Thyroid gland (tissue), 4 donors: ENCODE results near the gene COL12A1. TPM values are rescaled to one million over a fixed set of nuclear protein-coding genes. Genes with fewer than 3 reads are reported as not detected.

Experiments
- DNase-seq, 2 donors: peaks; one replicate each; pipeline ENCODE4 v3.0.0-alpha.2; 2019
- H3K27ac ChIP-seq, 3 donors: fragments of 200-600 bp; sonication (generic); 1 replicate in 2 of 3; 2 replicates in 1 of 3; pipeline ENCODE4 v1.5.1; 2016 to 2019; ENCODE audit warnings: mild to moderate bottlenecking in 1 of 3, moderate library complexity in 1 of 3
- H3K27me3 ChIP-seq: fragments of 200-600 bp; sonication (generic); one replicate; pipeline ENCODE4 v1.5.1; 2019
- H3K36me3 ChIP-seq, 2 donors: fragments of 200-600 bp; sonication (generic); one replicate each; pipeline ENCODE4 v1.5.1; 2016 to 2019
- H3K4me1 ChIP-seq, 2 donors: fragments of 200-600 bp; sonication (generic); one replicate each; pipeline ENCODE4 v1.5.1; 2017 to 2019
- H3K4me3 ChIP-seq, 3 donors: fragments of 200-600 bp; sonication (generic); replicated peaks in 1 of 3; 1 replicate in 2 of 3; 2 replicates in 1 of 3; pipeline ENCODE4 v1.5.1; 2016; ENCODE audit warnings: mild to moderate bottlenecking in 1 of 3
- H3K9me3 ChIP-seq: fragments of 200-600 bp; sonication (generic); one replicate; pipeline ENCODE4 v1.5.1; 2017
- POLR2A ChIP-seq, 2 donors: fragments of 450-650 bp; IDR thresholded peaks; one replicate each; pipeline ENCODE4 v1.6.1; 2017; ENCODE audit warnings: antibody characterized with exemption in 2 of 2, mild to moderate bottlenecking in 2 of 2, moderate library complexity in 1 of 2
- WGBS, 2 donors: methylation state at CpG; one replicate each; pipeline ENCODE4 v1.1.5; 2017; 5-methylcytosine and 5-hydroxymethylcytosine counted together
- intact Hi-C: fragments of 100-400 bp; cut with DNase I; formaldehyde crosslinking; loops from one replicate; pipeline ENCODE4 v1.15.1; 2023
- total RNA-seq, 4 donors: library from RNA; depleted of rRNA; stranded (reverse); fragments of >200 nt; gene quantifications; one replicate each; pipeline ENCODE4 v1.2.3, GENCODE V29; 2016
- TF ChIP-seq, protein P1 (sequence below), 6 experiments: fragments of 200-600 bp in 3 of 6; fragments of 450-650 bp in 3 of 6; sonication (generic) in 3 of 6; IDR thresholded peaks; one replicate each; pipeline ENCODE4 v1.5.1; 2016 to 2019; ENCODE audit warnings: antibody characterized with exemption in 6 of 6, mild to moderate bottlenecking in 2 of 6, inconsistent platforms in 1 of 6, moderate library complexity in 1 of 6

Gene COL12A1
- total RNA-seq, 4 donors from 2014 or later: 17.2 to 52.9 (median 27.0) TPM

DNA sequence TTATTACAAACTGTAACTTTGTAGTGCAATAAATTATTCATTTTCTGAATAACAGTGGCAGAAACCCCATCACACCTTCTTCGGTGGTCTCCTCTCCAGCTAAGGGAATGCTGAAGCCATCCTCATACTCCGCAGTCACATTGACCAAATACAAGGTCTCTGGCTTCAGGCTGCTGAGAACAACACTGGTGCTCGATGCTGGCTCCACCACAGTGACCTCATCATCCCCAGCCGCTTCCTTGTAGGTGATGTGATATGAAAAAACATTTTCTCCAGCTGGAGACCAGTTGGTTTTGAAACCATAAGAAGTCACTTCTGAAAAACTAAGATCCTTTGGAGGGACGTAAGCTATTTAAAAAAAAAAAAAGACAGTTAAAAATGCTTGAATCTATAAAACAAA lies 25.0 kb downstream of the COL12A1 start:
- intact Hi-C loops: loop anchor here (10.0 kb wide), 1 partner anchor 106 kb away; no protein-coding TSS in a partner anchor
- Histone ChIP-seq H3K9me3 (no peaks in the 10 kb centered on the region), H3K27ac (no peak overlapping the region), H3K4me1 (no peaks in the 10 kb centered on the region), H3K36me3 (no peaks in the 10 kb centered on the region), H3K4me3 (no peak overlapping the region), H3K27me3 (no peaks in the 10 kb centered on the region)
- WGBS, 2 donors: 88 to 92% methylated on average over 5 of the region's 5 CpGs
- no peak for DNase-seq
- TF ChIP-seq, protein P1, sequence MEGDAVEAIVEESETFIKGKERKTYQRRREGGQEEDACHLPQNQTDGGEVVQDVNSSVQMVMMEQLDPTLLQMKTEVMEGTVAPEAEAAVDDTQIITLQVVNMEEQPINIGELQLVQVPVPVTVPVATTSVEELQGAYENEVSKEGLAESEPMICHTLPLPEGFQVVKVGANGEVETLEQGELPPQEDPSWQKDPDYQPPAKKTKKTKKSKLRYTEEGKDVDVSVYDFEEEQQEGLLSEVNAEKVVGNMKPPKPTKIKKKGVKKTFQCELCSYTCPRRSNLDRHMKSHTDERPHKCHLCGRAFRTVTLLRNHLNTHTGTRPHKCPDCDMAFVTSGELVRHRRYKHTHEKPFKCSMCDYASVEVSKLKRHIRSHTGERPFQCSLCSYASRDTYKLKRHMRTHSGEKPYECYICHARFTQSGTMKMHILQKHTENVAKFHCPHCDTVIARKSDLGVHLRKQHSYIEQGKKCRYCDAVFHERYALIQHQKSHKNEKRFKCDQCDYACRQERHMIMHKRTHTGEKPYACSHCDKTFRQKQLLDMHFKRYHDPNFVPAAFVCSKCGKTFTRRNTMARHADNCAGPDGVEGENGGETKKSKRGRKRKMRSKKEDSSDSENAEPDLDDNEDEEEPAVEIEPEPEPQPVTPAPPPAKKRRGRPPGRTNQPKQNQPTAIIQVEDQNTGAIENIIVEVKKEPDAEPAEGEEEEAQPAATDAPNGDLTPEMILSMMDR (IDR thresholded peaks at IDR 0.05): no peak
- no peak for TF ChIP-seq POLR2A (IDR thresholded peaks at IDR 0.05)

DNA sequence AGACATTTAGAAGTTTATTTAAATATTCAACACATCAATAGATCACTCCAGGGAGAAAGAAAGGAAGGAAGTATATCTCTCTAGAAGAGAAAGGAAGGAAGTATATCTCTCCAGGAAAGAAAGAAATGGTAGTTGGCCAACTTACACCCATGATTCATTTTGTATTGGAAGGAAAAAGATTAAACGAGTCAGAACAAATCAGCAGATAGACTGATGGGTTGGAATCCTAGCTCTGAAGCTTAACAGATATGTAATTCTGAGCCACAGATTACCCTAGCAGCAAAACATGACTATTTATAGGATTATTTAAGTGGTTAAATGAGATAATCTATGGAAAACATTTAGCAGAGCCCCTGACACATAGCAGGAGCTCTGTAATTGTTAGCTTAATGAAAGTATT lies 27.1 kb downstream of the COL12A1 start:
- Histone ChIP-seq H3K4me3 (no peak overlapping the region), H3K9me3 (no peaks in the 10 kb centered on the region), H3K27me3 (no peaks in the 10 kb centered on the region), H3K4me1 (no peaks in the 10 kb centered on the region), H3K36me3 (no peaks in the 10 kb centered on the region), H3K27ac (no peak overlapping the region)
- TF ChIP-seq, protein P1 (IDR thresholded peaks at IDR 0.05): no peak
- TF ChIP-seq POLR2A (IDR thresholded peaks at IDR 0.05): no peak
- intact Hi-C loops: no loop called here
- no peak for DNase-seq
- WGBS, 2 donors: 58 to 75% methylated on average over 1 of the region's 1 CpG

DNA sequence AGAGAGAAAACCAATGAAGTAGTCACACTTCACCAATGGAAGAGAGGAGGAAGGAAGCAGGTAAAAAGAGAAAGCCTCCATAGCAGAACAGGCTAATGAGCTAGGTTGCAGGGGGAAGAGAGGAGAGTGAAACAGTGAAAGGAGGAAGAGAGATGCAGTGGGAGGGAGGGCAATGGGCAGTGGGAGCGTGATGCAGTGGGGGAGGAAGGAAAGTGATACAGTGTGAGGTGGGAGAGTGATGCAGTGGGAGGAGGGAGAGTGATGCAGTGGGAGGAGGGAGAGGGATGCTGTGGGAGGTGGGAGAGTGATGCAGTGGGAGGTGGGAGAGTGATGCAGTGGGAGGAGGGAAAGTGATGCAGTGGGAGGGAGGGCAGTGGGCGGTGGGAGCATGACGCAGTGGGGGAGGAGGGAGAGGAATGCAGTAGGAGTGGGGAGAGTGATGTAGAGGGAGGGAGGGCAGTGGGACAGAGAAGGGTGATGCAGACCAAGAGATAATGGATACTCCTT lies 29.7 kb downstream of the COL12A1 start:
- Histone ChIP-seq H3K4me1 (no peaks in the 10 kb centered on the region), H3K9me3 (no peaks in the 10 kb centered on the region), H3K36me3 (no peaks in the 10 kb centered on the region), H3K4me3 (no peak overlapping the region), H3K27me3 (no peaks in the 10 kb centered on the region), H3K27ac (no peak overlapping the region)
- TF ChIP-seq, protein P1 (IDR thresholded peaks at IDR 0.05): no peak
- TF ChIP-seq POLR2A (IDR thresholded peaks at IDR 0.05): no peak
- intact Hi-C loops: no loop called here
- no peak for DNase-seq
- WGBS, 2 donors: 82 to 90% methylated on average over 3 of the region's 3 CpGs

DNA sequence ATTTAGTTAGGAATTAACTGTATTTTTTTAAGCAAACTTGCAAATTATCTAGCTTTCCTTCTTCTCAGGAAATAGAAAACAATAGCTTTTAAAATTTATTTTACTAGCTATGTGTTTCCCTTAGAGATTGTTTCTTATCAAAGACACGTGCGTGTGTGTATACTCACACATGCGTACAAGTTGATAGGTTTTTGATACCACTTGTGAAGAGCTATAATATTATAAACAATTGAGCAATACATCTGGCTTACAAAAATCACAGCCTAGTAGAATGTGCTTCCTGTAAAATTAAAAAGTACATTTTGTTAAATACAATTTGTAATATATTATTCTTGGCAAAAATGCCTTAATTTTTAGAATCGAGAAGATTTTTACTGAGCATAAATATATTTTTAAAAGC lies 33.9 kb downstream of the COL12A1 start:
- Histone ChIP-seq H3K36me3 (no peaks in the 10 kb centered on the region), H3K9me3 (no peaks in the 10 kb centered on the region), H3K27ac (no peak overlapping the region), H3K27me3 (no peaks in the 10 kb centered on the region), H3K4me3 (no peak overlapping the region), H3K4me1 (no peaks in the 10 kb centered on the region)
- TF ChIP-seq, protein P1 (IDR thresholded peaks at IDR 0.05): no peak
- TF ChIP-seq POLR2A (IDR thresholded peaks at IDR 0.05): no peak
- WGBS, 2 donors: 74 to 86% methylated on average over 4 of the region's 4 CpGs
- intact Hi-C loops: no loop called here
- DNase-seq: no peak

DNA sequence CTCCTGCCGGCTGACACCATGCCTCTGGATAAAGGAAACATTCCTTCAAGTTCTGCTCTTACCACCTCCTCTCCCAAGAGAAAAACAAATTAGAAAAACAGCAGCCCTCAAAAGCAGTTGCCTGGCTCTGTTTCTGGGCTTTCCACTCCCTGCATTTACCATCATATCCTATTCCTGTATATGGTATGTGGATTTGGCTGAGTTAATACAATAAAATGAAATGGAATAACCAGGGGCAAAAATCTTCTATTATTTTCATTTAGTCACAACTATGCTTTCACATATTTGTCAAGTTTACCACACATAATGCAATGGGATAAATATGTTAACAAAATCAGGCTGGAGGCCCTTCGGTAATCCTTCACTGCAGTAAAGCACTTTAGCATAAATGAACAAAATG lies 34.3 kb downstream of the COL12A1 start:
- DNase-seq: no peak
- no peak overlapping the region for H3K27ac ChIP-seq
- TF ChIP-seq POLR2A (IDR thresholded peaks at IDR 0.05): no peak
- TF ChIP-seq, protein P1 (IDR thresholded peaks at IDR 0.05): no peak
- intact Hi-C loops: no loop called here
- H3K4me3 ChIP-seq: no peak overlapping the region
- no peaks in the 10 kb centered on the region for H3K27me3 ChIP-seq
- no peaks in the 10 kb centered on the region for H3K9me3 ChIP-seq
- H3K4me1 ChIP-seq: no peaks in the 10 kb centered on the region
- WGBS, 2 donors: 57 to 65% methylated on average over 2 of the region's 2 CpGs
- H3K36me3 ChIP-seq: no peaks in the 10 kb centered on the region
